ENCODE results near the gene GLYATL1. TPM values are rescaled to one million over a fixed set of nuclear protein-coding genes. Genes with fewer than 3 reads are reported as not detected.

Gene GLYATL1
- total and polyA plus RNA-seq, 2 of the 13 experiments (the other 11 are each of a cell fraction or from before 2014, with no cell fraction given): 0.17 TPM; not detected in 1

GRCh38 chr11:58980159-58980843, 41.0 kb downstream of the GLYATL1 start:
- H2AFZ ChIP-seq (ENCODE audit: low read length): no peak overlapping the region
- no peaks in the 10 kb centered on the region for H4K20me1 ChIP-seq (ENCODE audit: insufficient read depth, low read length)
- H3K9ac ChIP-seq (ENCODE audit: insufficient read depth, low read depth, low read length): no peak overlapping the region
- no peak overlapping the region for H3K27ac ChIP-seq (ENCODE audit: extremely low read length, insufficient read depth, low read length)
- CTCF ChIA-PET (ENCODE audit: low intra/inter-chr PET ratio, low total read pairs): no interaction called here
- no peaks in the 10 kb centered on the region for H3K36me3 ChIP-seq (replicated peaks in 1 of 2; ENCODE audit: control insufficient read depth in 1 of 2, insufficient read depth in 2 of 2, low read length in 2 of 2)
- no peak overlapping the region for H3K4me2 ChIP-seq (ENCODE audit: low read depth, low read length)
- no peaks in the 10 kb centered on the region for H3K27me3 ChIP-seq (ENCODE audit: control insufficient read depth in 1 of 2, insufficient read depth in 2 of 2, low read length in 2 of 2)
- WGBS (ENCODE audit: low lambda C conversion rate): 28% methylated on average over 8 of the region's 8 CpGs
- intact Hi-C loops (cut with micrococcal nuclease; ENCODE audit: unreplicated experiment): no loop called here
- in situ Hi-C loops (cut with HindIII; ENCODE audit: extremely low pct_ligation_motif_present, low pct_unique_long_range_greater_than_20kb): no loop called here
- no peaks in the 10 kb centered on the region for H3K79me2 ChIP-seq (ENCODE audit: insufficient read depth, low read length)
- H3K9me3 ChIP-seq (ENCODE audit: low read length): no peaks in the 10 kb centered on the region
- no peak overlapping the region for H3K4me3 ChIP-seq (replicated peaks in 1 of 3; ENCODE audit: insufficient read depth in 1 of 3, low read depth in 2 of 3, low read length in 3 of 3)
- BruUV-seq (replicated peaks): no TSS peak
- POLR2A ChIA-PET: no interaction called here
- no peak for ATAC-seq
- no peak for TF ChIP-seq TBX2 (CRISPR knock-in tag; IDR thresholded peaks at IDR 0.05; ENCODE audit: borderline replicate concordance)
- no peak for TF ChIP-seq SMAD3 (CRISPR knock-in tag; IDR thresholded peaks at IDR 0.05)
- no peak for TF ChIP-seq ZNF446 (CRISPR knock-in tag; IDR thresholded peaks at IDR 0.05)
- TF ChIP-seq KMT2A (CRISPR knock-in tag; IDR thresholded peaks at IDR 0.05): no peak
- TF ChIP-seq HNRNPLL (IDR thresholded peaks at IDR 0.05; ENCODE audit: low read depth, low read length, poor library complexity, severe bottlenecking): no peak
- no peak for TF ChIP-seq RBM22 (optimal IDR thresholded peaks at IDR 0.05; ENCODE audit: low read length)
- TF ChIP-seq, protein P1, sequence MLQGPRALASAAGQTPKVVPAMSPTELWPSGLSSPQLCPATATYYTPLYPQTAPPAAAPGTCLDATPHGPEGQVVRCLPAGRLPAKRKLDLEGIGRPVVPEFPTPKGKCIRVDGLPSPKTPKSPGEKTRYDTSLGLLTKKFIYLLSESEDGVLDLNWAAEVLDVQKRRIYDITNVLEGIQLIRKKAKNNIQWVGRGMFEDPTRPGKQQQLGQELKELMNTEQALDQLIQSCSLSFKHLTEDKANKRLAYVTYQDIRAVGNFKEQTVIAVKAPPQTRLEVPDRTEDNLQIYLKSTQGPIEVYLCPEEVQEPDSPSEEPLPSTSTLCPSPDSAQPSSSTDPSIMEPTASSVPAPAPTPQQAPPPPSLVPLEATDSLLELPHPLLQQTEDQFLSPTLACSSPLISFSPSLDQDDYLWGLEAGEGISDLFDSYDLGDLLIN (CRISPR knock-in tag; IDR thresholded peaks at IDR 0.05; ENCODE audit: borderline replicate concordance): no peak
- TF ChIP-seq, protein P2, sequence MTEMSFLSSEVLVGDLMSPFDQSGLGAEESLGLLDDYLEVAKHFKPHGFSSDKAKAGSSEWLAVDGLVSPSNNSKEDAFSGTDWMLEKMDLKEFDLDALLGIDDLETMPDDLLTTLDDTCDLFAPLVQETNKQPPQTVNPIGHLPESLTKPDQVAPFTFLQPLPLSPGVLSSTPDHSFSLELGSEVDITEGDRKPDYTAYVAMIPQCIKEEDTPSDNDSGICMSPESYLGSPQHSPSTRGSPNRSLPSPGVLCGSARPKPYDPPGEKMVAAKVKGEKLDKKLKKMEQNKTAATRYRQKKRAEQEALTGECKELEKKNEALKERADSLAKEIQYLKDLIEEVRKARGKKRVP (CRISPR knock-in tag; IDR thresholded peaks at IDR 0.05): no peak
- FAIRE-seq: no peak
- H3K4me1 ChIP-seq (ENCODE audit: insufficient read depth, low read length): peaks cover 7% of the 10 kb centered on the region
- no peak for DNase-seq (ENCODE audit: low spot score)
